Ramos (cell line): ENCODE measurements around the gene INCENP.

ENCODE experiments used
- in situ Hi-C: fragments of 300-500 bp; cut with MboI; formaldehyde crosslinking; loops from one replicate; pipeline ENCODE4 v1.14.3; 2022; ENCODE audit warnings: low sequenced_read_pairs; ENCODE audit not compliant: unreplicated experiment

INCENP gene

DNA sequence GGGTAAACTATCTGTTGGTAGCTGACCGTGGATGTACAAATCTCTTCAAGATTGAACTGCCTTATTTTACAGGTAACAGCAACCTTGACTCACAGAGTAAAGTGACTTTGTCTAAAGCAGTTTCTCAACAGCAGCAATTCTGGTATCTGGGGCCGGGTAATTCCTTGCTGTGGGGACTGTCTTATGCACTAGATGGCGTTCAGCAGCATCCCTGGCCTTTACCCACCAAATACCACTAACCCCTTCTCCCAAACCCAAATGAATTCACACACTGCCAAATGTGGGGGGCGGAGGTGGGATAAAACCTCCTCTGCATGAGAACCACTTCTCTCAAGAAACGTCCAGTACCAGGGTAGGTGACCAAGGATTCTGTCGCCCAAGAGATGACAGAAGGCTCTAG lies 1.7 kb upstream of the INCENP start:
- in situ Hi-C loops: no loop called here

DNA sequence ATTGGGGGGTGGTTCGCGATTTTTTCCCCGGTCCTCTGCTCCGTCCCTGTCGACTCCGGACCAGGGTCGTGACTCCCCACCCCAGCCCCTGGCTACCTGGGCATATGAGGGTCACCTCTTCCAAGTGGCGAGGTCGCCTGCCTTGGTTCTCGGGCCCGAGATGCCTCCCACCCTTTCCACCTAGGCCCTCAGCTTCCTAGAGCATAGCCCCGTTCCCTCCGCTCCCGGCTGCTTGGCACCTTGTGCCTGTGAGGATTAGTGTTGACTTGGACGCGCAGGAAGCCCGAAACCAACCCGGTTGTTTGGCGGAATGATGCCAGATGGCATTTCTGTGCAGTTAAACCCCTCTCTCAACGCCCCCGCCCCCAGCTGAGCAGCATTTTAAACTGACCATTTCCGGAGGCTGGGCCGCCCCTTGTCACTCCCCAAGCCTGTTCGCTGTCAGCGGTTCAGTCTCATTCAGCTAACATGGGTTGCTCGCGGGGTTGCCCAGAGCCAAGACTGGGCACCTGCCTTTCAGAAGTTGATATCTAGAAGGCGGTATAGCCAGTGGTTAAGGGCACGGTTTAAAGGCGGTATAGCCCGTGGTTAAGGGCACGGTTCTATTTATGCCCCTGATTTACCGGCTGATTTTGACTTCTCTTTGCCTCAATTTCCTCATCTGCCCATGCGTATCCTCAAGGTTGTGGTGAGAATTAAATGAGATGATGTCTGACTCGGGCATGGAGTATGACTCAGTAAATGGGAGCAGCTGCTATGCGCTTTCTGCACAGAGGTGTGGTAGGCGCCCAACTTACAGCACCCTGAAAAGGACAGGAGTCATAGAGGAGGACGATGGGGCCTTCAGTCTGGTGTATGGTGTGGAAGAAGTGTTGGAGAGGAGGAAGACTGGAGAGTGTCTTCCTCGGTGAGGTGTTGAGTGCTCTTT lies 639 bp downstream of the INCENP start:
- in situ Hi-C loops: no loop called here

DNA sequence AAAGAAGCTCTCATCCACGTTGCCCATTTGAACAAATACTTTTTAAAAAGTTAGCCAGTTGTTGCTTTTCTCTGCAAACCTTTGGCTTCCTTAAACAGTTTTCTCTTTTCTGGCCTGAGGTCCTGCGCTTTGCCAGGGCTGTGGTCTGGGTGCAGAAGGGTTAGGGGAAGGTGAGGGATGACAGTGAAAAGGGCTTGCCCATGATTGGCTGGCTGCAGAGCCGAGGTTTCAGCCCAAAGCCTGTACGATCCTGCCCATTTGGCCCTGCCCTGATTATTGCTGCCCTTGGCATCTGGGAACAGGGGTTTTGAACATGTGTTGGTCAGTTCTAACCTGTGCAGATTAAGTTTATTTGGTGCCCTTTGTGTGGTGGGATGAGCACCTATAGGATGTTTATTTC lies 1.5 kb downstream of the INCENP start:
- in situ Hi-C loops: no loop called here

DNA sequence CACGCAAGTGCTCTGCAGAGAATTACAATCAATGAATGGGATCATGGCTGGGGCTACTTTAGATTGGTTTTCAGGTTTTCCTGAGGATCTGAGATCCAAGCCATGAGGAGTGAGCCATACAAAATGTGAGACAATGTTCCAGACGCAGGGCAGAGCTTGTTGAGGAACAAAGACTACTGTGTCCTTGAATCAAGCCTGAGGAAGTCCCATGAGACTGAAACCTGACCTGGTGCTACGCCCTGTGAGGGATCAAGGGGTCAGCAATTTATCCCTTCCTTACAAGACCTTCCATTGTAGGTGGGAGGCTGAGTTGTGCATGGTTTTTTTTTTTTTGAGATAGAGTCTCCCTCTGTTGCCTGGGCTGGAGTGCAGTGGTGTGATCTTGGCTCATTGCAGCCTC lies 2.1 kb downstream of the INCENP start:
- in situ Hi-C loops: no loop called here

DNA sequence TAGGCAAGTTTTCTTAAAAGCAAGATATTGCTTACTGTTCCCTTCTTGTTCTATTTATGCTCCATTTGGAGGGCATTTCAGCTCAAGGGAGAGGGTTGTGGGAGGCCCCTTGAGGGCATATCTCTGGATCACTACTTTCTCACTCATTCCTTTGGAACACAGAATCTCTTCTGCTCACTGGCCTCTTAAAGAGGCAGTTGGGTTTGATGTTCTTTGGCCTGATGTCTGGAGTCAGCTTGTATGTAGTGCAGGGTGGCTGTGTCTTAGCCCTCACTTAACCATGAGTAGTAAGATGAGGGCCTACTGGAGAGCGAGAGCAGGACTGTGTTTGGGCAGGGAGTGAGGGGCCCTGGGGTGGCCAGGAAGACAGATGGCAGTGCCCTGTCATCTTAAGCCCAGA lies 3.6 kb downstream of the INCENP start:
- in situ Hi-C loops: no loop called here

DNA sequence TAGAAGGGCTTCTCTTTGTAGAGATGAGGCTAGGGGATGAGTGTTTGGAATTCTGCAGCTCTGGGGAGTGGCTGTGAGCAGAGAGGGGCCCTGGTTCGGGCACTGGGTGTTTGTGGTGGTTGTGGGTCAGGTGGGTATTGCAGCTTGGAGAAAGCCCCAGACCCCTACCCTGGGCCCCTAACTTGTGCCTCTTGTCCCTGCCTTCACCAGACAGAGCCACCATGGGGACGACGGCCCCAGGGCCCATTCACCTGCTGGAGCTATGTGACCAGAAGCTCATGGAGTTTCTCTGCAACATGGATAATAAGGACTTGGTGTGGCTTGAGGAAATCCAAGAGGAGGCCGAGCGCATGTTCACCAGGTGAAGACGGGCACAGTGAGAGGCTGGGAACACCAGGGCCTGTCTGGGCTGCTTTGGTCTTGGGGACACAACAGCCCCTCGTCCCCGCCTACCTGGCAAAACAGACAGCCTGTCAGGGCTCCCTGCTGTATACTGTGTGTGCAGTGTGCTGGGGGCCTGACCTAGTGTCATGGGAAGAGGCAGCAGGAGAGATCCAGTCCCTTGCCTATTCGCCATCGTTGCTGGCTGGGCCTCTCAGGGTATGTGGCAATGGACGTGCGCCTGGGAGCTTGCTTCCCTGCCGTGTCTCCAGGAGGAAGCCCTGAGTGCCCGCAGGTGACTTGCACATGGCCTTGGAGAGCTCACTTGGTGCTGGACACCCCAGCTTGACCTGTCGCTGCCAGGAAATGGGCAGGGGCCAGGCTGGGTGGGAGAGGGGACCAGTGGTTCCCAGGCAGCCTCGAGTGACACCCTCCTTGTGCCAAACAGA lies 4.3 kb downstream of the INCENP start:
- in situ Hi-C loops: no loop called here

DNA sequence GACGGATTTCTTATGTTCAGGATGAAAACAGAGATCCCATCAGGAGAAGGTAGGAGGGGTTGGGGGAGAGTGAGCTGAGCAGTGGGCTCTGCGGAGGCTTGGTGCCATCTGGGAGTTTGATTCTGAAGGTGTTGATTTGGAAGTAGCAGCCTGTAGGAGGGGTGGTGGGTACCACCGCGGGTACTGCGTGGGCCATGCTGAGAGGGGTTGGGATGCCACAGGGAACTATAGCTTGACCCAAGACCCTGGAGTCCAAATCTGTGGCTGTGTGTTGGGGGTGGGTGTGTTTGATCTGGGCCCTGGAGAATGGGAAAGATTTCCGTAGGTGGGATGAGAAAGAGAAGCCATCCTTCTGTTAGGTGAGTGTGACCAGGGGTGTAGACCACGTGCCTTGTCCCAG lies 5.0 kb downstream of the INCENP start:
- in situ Hi-C loops: no loop called here

DNA sequence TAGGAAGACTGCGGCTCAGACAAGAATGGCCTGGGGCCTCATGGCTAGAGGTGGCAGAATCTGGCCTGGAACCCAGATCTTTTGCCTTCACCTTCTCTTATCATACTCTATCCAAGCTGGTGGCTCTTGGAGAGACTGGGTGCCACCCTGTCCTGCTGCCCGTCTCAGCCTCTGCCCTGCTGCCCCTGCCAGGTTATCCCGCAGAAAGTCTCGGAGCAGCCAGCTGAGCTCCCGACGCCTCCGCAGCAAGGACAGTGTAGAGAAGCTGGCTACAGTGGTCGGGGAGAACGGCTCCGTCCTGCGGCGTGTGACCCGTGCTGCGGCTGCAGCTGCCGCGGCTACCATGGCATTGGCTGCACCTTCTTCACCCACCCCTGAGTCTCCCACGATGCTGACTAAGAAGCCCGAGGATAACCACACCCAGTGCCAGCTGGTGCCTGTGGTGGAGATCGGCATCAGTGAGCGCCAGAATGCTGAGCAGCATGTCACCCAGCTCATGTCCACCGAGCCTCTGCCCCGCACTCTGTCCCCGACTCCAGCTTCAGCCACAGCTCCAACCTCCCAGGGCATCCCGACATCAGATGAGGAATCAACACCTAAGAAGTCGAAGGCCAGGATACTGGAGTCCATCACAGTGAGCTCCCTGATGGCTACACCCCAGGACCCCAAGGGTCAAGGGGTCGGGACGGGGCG lies 5.9 kb downstream of the INCENP start:
- in situ Hi-C loops: no loop called here

DNA sequence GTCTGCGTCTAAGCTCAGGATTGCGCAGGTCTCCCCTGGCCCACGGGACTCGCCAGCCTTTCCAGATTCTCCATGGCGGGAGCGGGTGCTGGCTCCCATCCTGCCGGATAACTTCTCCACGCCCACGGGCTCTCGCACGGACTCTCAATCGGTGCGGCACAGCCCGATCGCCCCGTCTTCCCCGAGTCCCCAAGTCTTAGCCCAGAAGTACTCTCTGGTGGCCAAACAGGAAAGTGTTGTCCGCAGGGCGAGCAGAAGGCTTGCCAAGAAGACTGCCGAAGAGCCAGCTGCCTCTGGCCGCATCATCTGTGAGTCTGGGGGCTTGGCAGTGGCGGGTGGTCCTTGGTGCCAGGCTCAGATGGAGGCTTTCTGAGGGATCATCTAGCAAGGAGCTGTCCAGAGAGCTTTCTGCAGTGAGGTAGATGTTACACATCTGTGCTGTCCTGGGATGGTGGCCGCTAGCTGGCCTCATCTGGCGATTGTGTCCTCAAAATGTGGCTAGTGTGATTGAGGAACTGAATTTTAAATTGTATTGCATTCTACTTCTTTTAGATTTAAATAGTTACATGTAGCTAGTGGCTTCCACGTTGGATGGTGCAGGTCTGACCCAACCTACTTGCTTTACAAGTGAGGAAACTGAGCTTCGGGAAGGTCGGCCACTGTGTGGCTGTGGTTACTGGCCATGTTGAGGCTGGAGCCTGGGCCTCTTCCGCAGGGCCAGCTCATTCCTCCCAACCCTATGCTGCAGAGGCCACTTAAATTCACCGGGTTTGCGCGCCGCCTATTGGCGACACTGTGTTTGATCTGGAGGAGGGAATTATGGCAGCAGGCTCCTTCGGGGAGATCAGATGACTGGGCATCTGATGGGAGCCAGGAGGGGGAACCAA lies 6.7 kb downstream of the INCENP start:
- in situ Hi-C loops: no loop called here

DNA sequence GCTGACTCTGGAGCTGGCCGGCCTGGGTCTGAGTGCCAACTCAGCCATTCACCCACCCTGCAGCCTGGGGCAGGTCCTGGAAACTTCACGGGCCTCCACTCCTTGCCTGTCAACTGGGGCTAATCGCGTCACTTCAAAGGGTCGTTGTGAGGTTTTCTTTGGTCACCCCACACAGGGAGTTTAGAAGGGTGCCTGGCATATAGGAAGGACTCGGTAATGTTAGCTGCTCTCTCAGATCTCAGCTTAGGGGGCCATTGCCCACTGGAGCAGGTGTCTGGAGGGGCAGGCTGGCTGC lies 7.3 kb downstream of the INCENP start:
- in situ Hi-C loops: no loop called here

DNA sequence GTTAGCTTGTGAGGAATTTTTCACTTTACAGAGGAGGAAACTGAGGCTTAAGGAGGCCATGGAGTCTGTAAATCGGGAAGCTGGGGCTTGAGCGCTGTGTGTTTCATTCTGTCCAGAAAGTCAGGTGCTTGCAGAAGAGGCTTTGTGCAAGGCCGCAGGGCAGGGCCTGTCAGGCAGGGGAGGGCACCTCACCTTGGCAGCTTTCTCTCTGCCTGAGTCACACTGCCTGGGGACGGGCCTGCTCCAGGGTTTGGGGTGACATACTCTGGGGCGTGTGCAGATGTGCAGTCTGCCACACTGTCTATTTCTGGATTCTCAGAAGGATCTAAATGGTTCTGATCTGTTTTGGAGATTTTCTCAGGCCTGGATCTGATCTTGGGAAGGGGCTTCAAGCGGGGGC lies 8.4 kb downstream of the INCENP start:
- in situ Hi-C loops: no loop called here

DNA sequence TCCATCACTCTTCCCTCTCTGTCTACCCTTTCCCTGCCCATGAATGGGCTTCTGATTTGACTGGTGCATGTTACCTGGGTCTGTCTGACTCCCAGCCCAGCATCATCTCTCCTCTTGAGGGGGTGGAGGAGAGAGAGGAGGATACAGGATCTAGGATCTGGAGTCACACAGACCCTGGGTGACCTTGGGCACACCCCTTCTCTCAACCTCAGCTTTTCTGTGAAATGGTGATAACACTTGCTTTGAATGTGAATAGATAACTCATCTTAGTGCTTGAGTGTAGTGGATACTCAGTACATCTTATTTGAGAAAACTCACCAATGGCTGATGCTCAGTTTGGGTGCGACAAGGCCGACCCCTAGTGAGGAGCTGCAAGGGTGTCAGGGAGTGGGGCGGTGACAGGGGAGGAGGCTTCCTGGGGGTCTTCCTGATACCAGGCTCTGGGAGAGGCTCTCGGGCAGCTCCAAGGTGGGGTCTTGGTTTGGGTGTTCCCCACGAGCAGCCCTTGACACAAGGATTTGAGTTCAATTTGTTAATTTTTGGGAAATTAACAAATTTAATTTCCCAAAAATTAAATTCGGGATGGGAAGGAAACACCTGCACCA lies 9.0 kb downstream of the INCENP start:
- in situ Hi-C loops: no loop called here

DNA sequence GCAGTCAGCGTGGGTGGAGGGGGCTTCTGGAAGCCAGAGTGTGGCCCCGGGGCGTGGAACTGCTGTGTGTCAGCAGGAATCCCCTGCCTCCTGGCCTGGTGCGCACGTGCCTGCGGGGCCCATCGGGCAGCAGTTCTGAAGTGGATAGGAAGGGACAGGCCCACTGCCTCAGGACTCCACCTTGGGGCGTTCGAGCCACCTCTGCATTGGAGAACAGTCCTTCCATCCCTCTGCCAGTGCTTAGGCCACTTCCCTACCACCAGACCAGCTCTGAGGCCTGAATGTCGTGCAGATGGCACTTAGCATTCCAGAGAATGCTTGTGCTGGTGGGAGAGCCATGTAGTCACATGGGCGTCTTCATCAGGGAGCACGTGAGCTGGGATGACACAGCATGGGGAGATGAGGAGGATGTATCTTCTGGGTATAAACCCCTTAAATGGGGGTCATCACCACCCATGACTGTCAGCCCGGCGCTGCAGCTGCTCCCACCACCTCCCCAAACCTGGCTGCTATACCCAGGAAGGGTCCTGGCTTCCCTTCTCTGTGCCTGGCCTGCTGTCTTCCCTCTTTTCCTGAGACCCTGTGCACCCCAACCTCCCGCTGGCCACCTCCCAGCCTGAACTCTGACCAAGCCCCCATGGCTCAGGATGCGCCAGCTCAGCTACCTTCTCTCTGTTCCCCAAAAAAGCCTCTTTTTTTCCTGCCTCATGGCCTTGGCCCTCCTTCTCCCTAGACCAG lies 9.7 kb downstream of the INCENP start:
- in situ Hi-C loops: no loop called here

DNA sequence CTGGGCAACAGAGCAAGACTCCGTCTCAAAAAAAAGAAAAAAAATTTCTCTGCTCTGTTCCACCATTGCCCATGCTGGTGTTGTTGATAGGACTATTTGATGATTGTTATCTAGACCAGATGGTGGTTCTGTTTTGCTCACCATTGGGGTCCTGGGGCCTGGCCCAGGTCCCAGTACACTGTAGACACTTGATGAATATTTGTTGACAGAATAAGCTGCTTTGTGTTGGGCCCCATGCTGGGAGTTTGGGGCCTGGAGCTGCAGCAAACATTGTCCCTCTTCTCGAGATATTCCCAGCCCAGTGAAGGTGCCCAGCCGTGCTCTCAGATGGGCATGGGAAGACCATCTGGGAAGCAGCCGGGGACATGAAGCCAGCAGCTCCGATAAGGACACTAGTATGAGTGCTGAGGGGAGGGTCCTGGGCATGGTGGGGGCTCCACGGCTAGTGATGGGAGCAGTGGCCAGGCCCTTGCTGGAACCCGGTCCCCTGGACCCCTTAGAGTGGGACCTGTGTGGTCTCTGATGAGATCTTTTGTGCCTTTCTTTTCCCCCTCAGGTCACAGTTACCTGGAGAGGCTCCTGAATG lies 13.6 kb downstream of the INCENP start:
- in situ Hi-C loops: no loop called here

DNA sequence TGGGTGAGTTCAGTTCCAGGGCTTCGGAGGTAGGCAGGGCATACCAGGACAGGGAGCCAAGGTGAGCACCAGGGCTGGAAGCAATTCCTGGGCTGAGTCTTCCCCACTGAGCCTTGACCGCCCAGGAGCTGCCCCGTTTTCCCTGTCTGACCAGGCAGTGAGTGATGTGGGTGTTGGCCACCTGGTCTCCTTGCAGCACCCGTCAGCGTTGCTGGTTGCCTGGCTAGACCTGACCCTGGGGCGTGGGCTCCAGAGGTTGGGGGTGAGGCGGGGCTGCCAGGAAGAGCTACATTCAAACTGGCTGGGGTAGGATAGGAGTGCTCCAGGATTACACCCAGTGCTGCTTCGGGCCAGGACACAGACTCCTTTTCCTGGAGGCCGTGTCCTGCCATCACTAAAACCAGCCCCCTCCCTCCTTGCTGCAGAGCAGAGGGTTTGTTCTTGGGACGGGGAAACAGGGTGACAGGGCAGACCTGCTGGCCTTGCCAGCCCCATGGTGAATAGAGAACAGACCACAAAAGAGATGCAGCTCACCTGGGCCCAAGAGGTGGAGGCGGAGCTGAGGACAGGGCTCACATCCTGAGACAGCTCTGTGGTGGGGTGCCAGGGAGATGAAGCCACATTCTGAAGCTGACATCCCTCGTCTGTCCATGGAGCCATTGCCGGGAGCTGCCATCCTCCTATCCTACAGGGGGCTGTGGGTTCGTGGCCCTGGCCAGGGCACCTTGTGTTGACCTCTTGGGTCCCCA lies 14.2 kb downstream of the INCENP start:
- in situ Hi-C loops: no loop called here

DNA sequence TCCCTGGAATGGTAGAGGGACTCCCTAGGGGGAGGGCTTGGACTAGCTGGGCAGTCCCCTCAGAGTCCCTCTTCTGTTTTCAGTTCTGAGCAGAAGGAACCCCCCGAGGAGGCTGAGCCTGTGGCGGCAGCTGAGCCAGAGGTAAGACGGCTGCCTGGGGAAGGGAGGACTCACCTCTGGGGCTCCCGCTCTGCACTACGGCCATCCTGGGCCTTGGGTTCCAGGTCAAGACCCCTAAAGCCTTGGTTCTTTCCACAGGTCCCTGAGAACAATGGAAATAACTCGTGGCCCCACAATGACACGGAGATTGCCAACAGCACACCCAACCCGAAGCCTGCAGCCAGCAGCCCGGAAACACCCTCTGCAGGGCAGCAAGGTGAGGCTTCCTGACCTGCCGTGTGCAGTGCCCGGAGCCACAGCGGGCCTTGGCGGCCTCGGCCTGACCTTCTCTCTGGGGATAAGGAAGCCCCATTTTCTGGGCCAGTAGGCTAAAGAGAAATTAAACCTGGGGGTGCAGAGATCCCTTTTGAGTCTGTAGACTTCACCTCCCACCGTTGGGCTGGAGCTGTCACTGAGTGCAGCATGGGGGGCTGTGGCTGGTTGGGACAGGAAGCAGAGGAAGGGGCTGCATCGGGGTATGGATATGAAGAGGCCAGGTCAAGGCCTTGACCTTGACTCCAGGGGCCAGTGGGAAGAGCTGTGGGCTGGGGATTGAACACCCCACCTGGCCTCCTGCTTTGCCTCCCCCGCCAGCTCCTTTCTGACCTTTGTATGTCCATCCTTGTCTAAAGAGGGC lies 15.0 kb downstream of the INCENP start:
- in situ Hi-C loops: no loop called here
